Myocyte (in vitro differentiated cells): Measurements from ENCODE around the gene PIK3CG. TPM values are rescaled to one million over a fixed set of nuclear protein-coding genes. Genes with fewer than 3 reads are reported as not detected.
"Not testable (repeated sequence)": the region's sequence is repeated elsewhere in the genome, so short reads cannot be mapped to it uniquely, and the experiment has no call there.

Experiments
- DNase-seq: peaks from one replicate; pipeline ENCODE4 v3.0.0-alpha.2; 2012; ENCODE audit warnings: low read depth
- total RNA-seq: library from RNA; depleted of rRNA; stranded (reverse); fragments of >200 nt; gene quantifications from 2 replicates; pipeline ENCODE4 v1.2.3, GENCODE V29; 2014

The PIK3CG gene
- total RNA-seq, 1 donor from 2014 or later = not detected

GRCh38 chr7:106936236-106936635 lies 71.2 kb downstream of the PIK3CG start:
- DNase-seq = no peak

- DNase-seq = not testable (repeated sequence)
These were observed 73.0 kb downstream of the PIK3CG start for GRCh38 chr7:106938122-106938521.

GRCh38 chr7:106938803-106939202 lies 73.7 kb downstream of the PIK3CG start:
- no peak for DNase-seq

GRCh38 chr7:106944035-106944665 lies 79.1 kb downstream of the PIK3CG start:
- no peak for DNase-seq

- DNase-seq = peak; percentile 80
These were observed 82.2 kb downstream of the PIK3CG start for GRCh38 chr7:106947244-106947728.

- no peak for DNase-seq
These were observed 87.0 kb downstream of the PIK3CG start for GRCh38 chr7:106952001-106952657.

- no peak for DNase-seq
These were observed 87.7 kb downstream of the PIK3CG start for GRCh38 chr7:106952658-106953231.

- no peak for DNase-seq
These were observed 89.8 kb downstream of the PIK3CG start for GRCh38 chr7:106954840-106955239.

- not testable (repeated sequence) for DNase-seq
These were observed 90.8 kb downstream of the PIK3CG start for GRCh38 chr7:106955857-106956256.

Other genes with a start within 250 kb of the PIK3CG start
- gene CCDC71L, start 204.1 kb upstream of the PIK3CG start, total RNA-seq = 33.4 and 52.7 TPM in 2 replicates
- 0.08 TPM in 1 of 2 replicates, not detected in the other for gene PRKAR2B, start 179.4 kb downstream of the PIK3CG start, total RNA-seq